ENCODE measurements around the gene KIAA1755. TPM values are rescaled to one million over a fixed set of nuclear protein-coding genes. Genes with fewer than 3 reads are reported as not detected.
A peak's percentile ranks its signal among the peaks of the same experiment; 100 is the strongest.

Gene KIAA1755
- total and polyA plus RNA-seq, 2 of the 4 experiments (the other 2 are of a cell fraction): 2.5 to 5.1 TPM

- Histone ChIP-seq H3K9me3 (ENCODE audit: control insufficient read depth, insufficient read depth, low read length) (no peaks in the 10 kb centered on the region), H4K5ac (ENCODE audit: low read depth, low read length) (no peak overlapping the region), H2AK9ac (replicated peaks; ENCODE audit: low read depth, low read length, poor library complexity) (no peak overlapping the region), H2BK120ac (ENCODE audit: low read depth, low read length) (peak overlapping the region; percentile 76; the same call in 1 of the 2 replicates), H3K36me3 (ENCODE audit: control insufficient read depth, insufficient read depth, low read length) (0 out of 2 replicates have a peak, but pooled peaks cover 2% of the 10 kb centered on the region), H2AFZ (replicated peaks; ENCODE audit: low read length, poor library complexity) (no peak overlapping the region), H3K27ac (ENCODE audit: insufficient read depth, low read length) (no peak overlapping the region; the same call in 1 of the 2 replicates), H3K4me3 (ENCODE audit: insufficient read depth, low read depth, low read length) (no peak overlapping the region), H3K9me1 (ENCODE audit: insufficient read depth, low read length) (peaks cover 12% of the 10 kb centered on the region), H3K4me1 (ENCODE audit: control insufficient read depth, insufficient read depth, low read length) (peaks cover 34% of the 10 kb centered on the region), H2BK5ac (ENCODE audit: low read depth, low read length, poor library complexity, severe bottlenecking) (peak overlapping the region; percentile 9), H4K91ac (ENCODE audit: insufficient read depth, low read depth, low read length) (peak overlapping the region; percentile 63; the same call in 1 of the 2 replicates), H2BK20ac (ENCODE audit: low read depth, low read length) (peak overlapping the region; percentile 46; the same call in 1 of the 2 replicates), H2BK15ac (ENCODE audit: low read depth, low read length) (peak overlapping the region; percentile 70; the same call in 1 of the 3 replicates), H3K79me1 (ENCODE audit: low read depth in 1 of 2, low read length in 2 of 2) (peaks cover 3 to 22% of the 10 kb centered on the region in 2 experiments; a peak in 3 of 4 replicates), H3K14ac (replicated peaks; ENCODE audit: low read depth, low read length) (peak overlapping the region; percentile 25), H3K18ac (ENCODE audit: low read depth, low read length) (peak overlapping the region; percentile 27; the same call in 1 of the 2 replicates), H4K20me1 (ENCODE audit: insufficient read depth, low read length) (no peaks in the 10 kb centered on the region), H4K8ac (ENCODE audit: low read depth in 2 of 2, low read length in 2 of 2) (peak overlapping the region; percentile 32 to 51; a peak in 2 of 4 replicates), H2AK5ac (ENCODE audit: low read depth, low read length) (peak overlapping the region; percentile 74; the same call in 1 of the 2 replicates), H3K56ac (ENCODE audit: extremely low read depth, insufficient read depth, low read length) (no peak overlapping the region), H3K4ac (ENCODE audit: low read depth, low read length) (peak overlapping the region; percentile 81), H3K4me2 (ENCODE audit: low read depth, low read length) (no peak overlapping the region), H3K9ac (ENCODE audit: low read depth, low read length) (no peak overlapping the region), H3K23ac (ENCODE audit: low read depth, low read length) (no peak overlapping the region), H3K27me3 (ENCODE audit: control insufficient read depth, insufficient read depth, low read length) (no peaks in the 10 kb centered on the region)
- 79% methylated on average over 3 of the region's 4 CpGs; no CpG with 5 or more reads in 1 of the 2 experiments for WGBS, 2 experiments (ENCODE audit: extremely low coverage in 2 of 2, insufficient read length in 1 of 2)
- no peak for ATAC-seq (ENCODE audit: low read depth)
- POLR2A ChIA-PET (ENCODE audit: unreplicated experiment): no interaction called here
- no peak for TF ChIP-seq POLR2A (IDR thresholded peaks at IDR 0.05; ENCODE audit: low read depth, low read length)
- no peak for TF ChIP-seq NFE2L2 (IDR thresholded peaks at IDR 0.05; ENCODE audit: low read depth, low read length)
- TF ChIP-seq, protein P1, sequence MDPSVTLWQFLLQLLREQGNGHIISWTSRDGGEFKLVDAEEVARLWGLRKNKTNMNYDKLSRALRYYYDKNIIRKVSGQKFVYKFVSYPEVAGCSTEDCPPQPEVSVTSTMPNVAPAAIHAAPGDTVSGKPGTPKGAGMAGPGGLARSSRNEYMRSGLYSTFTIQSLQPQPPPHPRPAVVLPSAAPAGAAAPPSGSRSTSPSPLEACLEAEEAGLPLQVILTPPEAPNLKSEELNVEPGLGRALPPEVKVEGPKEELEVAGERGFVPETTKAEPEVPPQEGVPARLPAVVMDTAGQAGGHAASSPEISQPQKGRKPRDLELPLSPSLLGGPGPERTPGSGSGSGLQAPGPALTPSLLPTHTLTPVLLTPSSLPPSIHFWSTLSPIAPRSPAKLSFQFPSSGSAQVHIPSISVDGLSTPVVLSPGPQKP (IDR thresholded peaks at IDR 0.05; ENCODE audit: borderline replicate concordance, low read depth, low read length): no peak
- TF ChIP-seq FOS (IDR thresholded peaks at IDR 0.05; ENCODE audit: low read depth, low read length): no peak
- TF ChIP-seq SMC3 (IDR thresholded peaks at IDR 0.05; ENCODE audit: low read depth, low read length): no peak
- TF ChIP-seq RAD21 (IDR thresholded peaks at IDR 0.05; ENCODE audit: low read length): no peak
- TF ChIP-seq CTCF (conservative IDR thresholded peaks at IDR 0.05; ENCODE audit: low read depth, low read length): no peak
- TF ChIP-seq MAZ (IDR thresholded peaks at IDR 0.05; ENCODE audit: borderline replicate concordance, low read depth, low read length): no peak
- TF ChIP-seq MXI1 (IDR thresholded peaks at IDR 0.05; ENCODE audit: borderline replicate concordance, low read depth, low read length): no peak
- TF ChIP-seq MAFK (IDR thresholded peaks at IDR 0.05; ENCODE audit: low read depth, low read length): no peak
- TF ChIP-seq RFX5 (IDR thresholded peaks at IDR 0.05; ENCODE audit: low read depth, low read length): no peak
- TF ChIP-seq CEBPB (IDR thresholded peaks at IDR 0.05; ENCODE audit: low read depth, low read length): no peak
- TF ChIP-seq, protein P2, sequence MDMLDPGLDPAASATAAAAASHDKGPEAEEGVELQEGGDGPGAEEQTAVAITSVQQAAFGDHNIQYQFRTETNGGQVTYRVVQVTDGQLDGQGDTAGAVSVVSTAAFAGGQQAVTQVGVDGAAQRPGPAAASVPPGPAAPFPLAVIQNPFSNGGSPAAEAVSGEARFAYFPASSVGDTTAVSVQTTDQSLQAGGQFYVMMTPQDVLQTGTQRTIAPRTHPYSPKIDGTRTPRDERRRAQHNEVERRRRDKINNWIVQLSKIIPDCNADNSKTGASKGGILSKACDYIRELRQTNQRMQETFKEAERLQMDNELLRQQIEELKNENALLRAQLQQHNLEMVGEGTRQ (IDR thresholded peaks at IDR 0.05; ENCODE audit: low read depth, low read length): no peak
- TF ChIP-seq CHD1 (IDR thresholded peaks at IDR 0.05; ENCODE audit: low read depth, low read length): no peak
- no peak for TF ChIP-seq RCOR1 (IDR thresholded peaks at IDR 0.05; ENCODE audit: insufficient replicate concordance, low read length)
- no peak for TF ChIP-seq BHLHE40 (IDR thresholded peaks at IDR 0.05; ENCODE audit: low read depth, low read length)
- DNase-seq: no peak
- BruUV-seq (replicated peaks): no TSS peak
- in situ Hi-C loops (cut with MboI; ENCODE audit: low sequenced_read_pairs): no loop called here
- CTCF ChIA-PET: no interaction called here
- dilution Hi-C loops (cut with HindIII; ENCODE audit: low sequenced_read_pairs, unreplicated experiment): no loop called here
- intact Hi-C loops (cut with micrococcal nuclease): no loop called here
These were observed 4.5 kb downstream of the KIAA1755 start for GRCh38 chr20:38256021-38256420.

Measured in IMR-90 (cell line).